HG03066 (cell line): ENCODE measurements around the gene MUSK.

Experiments
- ATAC-seq: cut with Tn5 transposase; IDR thresholded peaks from one replicate; pipeline ENCODE4 v1.9.1; 2021; ENCODE audit warnings: low read depth; ENCODE audit not compliant: unreplicated experiment

Gene MUSK

GRCh38 chr9:110668570-110669167 lies at the start of gene MUSK:
TSS of gene MUSK (plus strand) at chr9:110668791. CDS start at chr9:110668905, 114 bp downstream.
- ATAC-seq: no peak

GRCh38 chr9:110619831-110620230 lies 48.8 kb upstream of the MUSK start:
- no peak for ATAC-seq

- no peak for ATAC-seq
These were observed 47.9 kb upstream of the MUSK start for GRCh38 chr9:110620726-110621125.

- ATAC-seq: no peak
These were observed 46.2 kb upstream of the MUSK start for GRCh38 chr9:110622368-110622767.

- ATAC-seq: no peak
These were observed 45.0 kb upstream of the MUSK start for GRCh38 chr9:110623462-110624025.

GRCh38 chr9:110626101-110626829 lies 42.3 kb upstream of the MUSK start:
- peak; percentile 96 for ATAC-seq

- ATAC-seq: no peak
These were observed 33.0 kb upstream of the MUSK start for GRCh38 chr9:110635589-110635988.

- no peak for ATAC-seq
These were observed 30.1 kb upstream of the MUSK start for GRCh38 chr9:110638381-110638954.

- no peak for ATAC-seq
These were observed 27.9 kb upstream of the MUSK start for GRCh38 chr9:110640736-110641135.

GRCh38 chr9:110641293-110641692 lies 27.3 kb upstream of the MUSK start:
- ATAC-seq: no peak

GRCh38 chr9:110648696-110649095 lies 19.9 kb upstream of the MUSK start:
- no peak for ATAC-seq

- no peak for ATAC-seq
These were observed 18.3 kb upstream of the MUSK start for GRCh38 chr9:110650261-110650660.

- no peak for ATAC-seq
These were observed 17.6 kb upstream of the MUSK start for GRCh38 chr9:110650991-110651411.

GRCh38 chr9:110655754-110656641 lies 12.6 kb upstream of the MUSK start:
- ATAC-seq: no peak

- ATAC-seq: no peak
These were observed 8.6 kb upstream of the MUSK start for GRCh38 chr9:110659891-110660541.

- no peak for ATAC-seq
These were observed 842 bp downstream of the MUSK start for GRCh38 chr9:110669433-110669832.

GRCh38 chr9:110671849-110672248 lies 3.3 kb downstream of the MUSK start:
- ATAC-seq: no peak

- no peak for ATAC-seq
These were observed 4.4 kb downstream of the MUSK start for GRCh38 chr9:110672873-110673510.

- ATAC-seq: no peak
These were observed 18.9 kb downstream of the MUSK start for GRCh38 chr9:110687497-110687896.

GRCh38 chr9:110688329-110688728 lies 19.7 kb downstream of the MUSK start:
- no peak for ATAC-seq
